Stomach (tissue), 9 donors: ENCODE results near the gene RAD9A. TPM values are rescaled to one million over a fixed set of nuclear protein-coding genes. Genes with fewer than 3 reads are reported as not detected.

Experiments used
- DNase-seq, 2 donors: peaks; one replicate each; pipeline versions ENCODE4 v3.0.0 to v3.0.0-alpha.2; 2013 to 2019
- H3K27ac ChIP-seq, 5 donors: fragments of 200-600 bp in 4 of 5; sonication (generic) in 4 of 5; one replicate each; pipeline ENCODE4 v1.5.1; 2013 to 2019; ENCODE audit warnings: mild to moderate bottlenecking in 1 of 5, moderate library complexity in 1 of 5
- H3K27me3 ChIP-seq, 3 donors: fragments of 200-600 bp; sonication (generic); one replicate each; pipeline ENCODE4 v1.5.1; 2017 to 2019; ENCODE audit warnings: mixed run types in 1 of 3
- H3K36me3 ChIP-seq, 4 donors: fragments of 200-600 bp; sonication (generic); 1 replicate in 3 of 4; 2 replicates in 1 of 4; pipeline ENCODE4 v1.5.1; 2016 to 2019
- H3K4me1 ChIP-seq, 4 donors: fragments of 200-600 bp; sonication (generic); one replicate each; pipeline ENCODE4 v1.5.1; 2016 to 2019
- H3K4me3 ChIP-seq, 4 donors: fragments of 200-600 bp; sonication (generic) in 3 of 4; one replicate each; pipeline ENCODE4 v1.5.1; 2016 to 2019; ENCODE audit warnings: mild to moderate bottlenecking in 1 of 4
- H3K9me3 ChIP-seq, 4 donors: fragments of 200-600 bp; sonication (generic); one replicate each; pipeline ENCODE4 v1.5.1; 2016 to 2019
- EP300 ChIP-seq: sonication (generic); formaldehyde crosslinking; IDR thresholded peaks from one replicate; pipeline ENCODE4 v1.6.1; 2017; ENCODE audit warnings: antibody characterized with exemption
- POLR2A ChIP-seq, 4 donors: fragments of 450-650 bp; IDR thresholded peaks; one replicate each; pipeline ENCODE4 v1.6.1; 2016; ENCODE audit warnings: antibody characterized with exemption in 4 of 4, control low read depth in 2 of 4, mild to moderate bottlenecking in 1 of 4, moderate library complexity in 1 of 4
- POLR2AphosphoS5 ChIP-seq, 3 donors: sonication (generic); formaldehyde crosslinking; IDR thresholded peaks; one replicate each; pipeline ENCODE4 v1.6.1; 2016; ENCODE audit warnings: antibody characterized with exemption in 3 of 3
- WGBS, 5 donors: extraction: QIAGEN DNeasy Blood & Tissue Kit in 3 of 5; methylation state at CpG; one replicate each; pipeline versions ENCODE4 v1.1.5 to v1.1.7; 2013 to 2018; 5-methylcytosine and 5-hydroxymethylcytosine counted together
- intact Hi-C: fragments of 100-400 bp; cut with DNase I; formaldehyde crosslinking; loops from one replicate; pipeline ENCODE4 v1.15.1; 2023; ENCODE audit warnings: low total_unique reads
- polyA plus RNA-seq, 3 donors: library from polyadenylated mRNA; stranded (reverse); fragments of 200-250 nt; gene quantifications; one replicate each; pipeline ENCODE4 v1.2.3, GENCODE V29; 2013
- total RNA-seq, 5 donors: library from RNA; depleted of rRNA; stranded (reverse); fragments of >200 nt; gene quantifications; one replicate each; pipeline versions ENCODE4 v1.1.0 to v1.2.3, GENCODE V29; 2014 to 2016
- TF ChIP-seq, protein P1 (sequence below), 7 experiments: fragments of 450-650 bp in 4 of 7; fragments of 200-600 bp in 3 of 7; sonication (generic) in 3 of 7; IDR thresholded peaks; one replicate each; pipeline ENCODE4 v1.5.1; 2016 to 2019; ENCODE audit warnings: antibody characterized with exemption in 7 of 7, control low read depth in 2 of 7, mild to moderate bottlenecking in 1 of 7
- donor health status: healthy with polysubstance abuse.
- donor health status: Bipolar disorder and iron deficiency.
- donor health status: healthy.

Gene RAD9A
- total and polyA plus RNA-seq, 8 donors, result 7.0 to 88.9 (median 28.7) TPM

DNA sequence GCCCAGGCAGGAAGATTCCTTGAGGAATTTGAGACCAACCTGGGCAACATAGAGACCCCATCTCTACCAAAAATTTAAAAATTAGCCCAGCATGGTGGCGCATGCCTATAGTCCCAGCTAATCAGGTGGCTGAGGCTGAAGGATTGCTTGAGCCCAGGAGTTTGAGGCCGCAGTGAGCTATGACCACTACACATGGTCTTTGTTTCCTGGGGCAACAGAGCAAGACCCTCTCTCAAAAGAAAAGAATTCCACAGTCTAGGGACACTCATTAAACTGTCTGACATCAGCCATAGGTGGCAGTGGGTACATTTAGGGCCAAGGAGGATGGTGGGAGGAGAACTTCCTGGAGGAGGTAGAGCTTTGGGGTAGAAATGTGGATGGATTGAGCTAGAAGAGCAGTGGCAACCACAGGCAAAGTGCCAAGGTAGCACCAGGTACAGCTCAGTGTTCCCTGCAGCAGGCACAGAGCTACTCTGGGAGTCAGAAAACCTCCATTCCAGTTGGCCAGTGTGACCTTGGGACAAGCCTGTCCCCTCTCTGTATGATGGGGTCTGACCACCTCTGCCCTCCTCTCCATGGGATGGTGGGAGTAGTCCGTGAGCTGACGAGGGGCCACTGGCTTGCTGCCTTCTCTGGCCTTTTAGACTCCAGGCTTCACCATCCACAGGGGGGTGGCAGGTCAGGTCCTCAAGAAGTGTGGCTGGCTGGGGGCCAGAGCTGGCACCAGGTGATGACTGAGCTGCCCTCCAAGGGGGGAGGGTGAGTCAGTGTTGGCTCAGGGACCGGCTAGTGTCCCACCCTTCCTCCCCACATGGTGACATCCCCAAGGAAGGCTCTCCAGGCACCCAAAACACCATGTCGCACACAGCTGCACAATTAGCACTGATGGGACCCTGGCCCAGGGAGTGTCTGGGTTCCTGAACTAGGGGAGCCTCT lies 14.6 kb upstream of the RAD9A start:
- TF ChIP-seq, protein P1, sequence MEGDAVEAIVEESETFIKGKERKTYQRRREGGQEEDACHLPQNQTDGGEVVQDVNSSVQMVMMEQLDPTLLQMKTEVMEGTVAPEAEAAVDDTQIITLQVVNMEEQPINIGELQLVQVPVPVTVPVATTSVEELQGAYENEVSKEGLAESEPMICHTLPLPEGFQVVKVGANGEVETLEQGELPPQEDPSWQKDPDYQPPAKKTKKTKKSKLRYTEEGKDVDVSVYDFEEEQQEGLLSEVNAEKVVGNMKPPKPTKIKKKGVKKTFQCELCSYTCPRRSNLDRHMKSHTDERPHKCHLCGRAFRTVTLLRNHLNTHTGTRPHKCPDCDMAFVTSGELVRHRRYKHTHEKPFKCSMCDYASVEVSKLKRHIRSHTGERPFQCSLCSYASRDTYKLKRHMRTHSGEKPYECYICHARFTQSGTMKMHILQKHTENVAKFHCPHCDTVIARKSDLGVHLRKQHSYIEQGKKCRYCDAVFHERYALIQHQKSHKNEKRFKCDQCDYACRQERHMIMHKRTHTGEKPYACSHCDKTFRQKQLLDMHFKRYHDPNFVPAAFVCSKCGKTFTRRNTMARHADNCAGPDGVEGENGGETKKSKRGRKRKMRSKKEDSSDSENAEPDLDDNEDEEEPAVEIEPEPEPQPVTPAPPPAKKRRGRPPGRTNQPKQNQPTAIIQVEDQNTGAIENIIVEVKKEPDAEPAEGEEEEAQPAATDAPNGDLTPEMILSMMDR (IDR thresholded peaks at IDR 0.05), result no peak
- TF ChIP-seq POLR2AphosphoS5 (IDR thresholded peaks at IDR 0.05) (no peak), EP300 (no peak), POLR2A (IDR thresholded peaks at IDR 0.05) (no peak)
- no peaks in the 10 kb centered on the region for H3K27me3 ChIP-seq
- no peaks in the 10 kb centered on the region for H3K36me3 ChIP-seq
- peaks cover 21 to 55% (median 32%) of the 10 kb centered on the region in 4 donors for H3K4me1 ChIP-seq
- H3K9me3 ChIP-seq, result no peaks in the 10 kb centered on the region
- 83 to 96% (median 87%) methylated on average over 4 to 6 of the region's 6 CpGs for WGBS, 5 donors
- intact Hi-C loops, result no loop called here
- DNase-seq, result peak in 1 of 2 donors; percentile 19
- no peak overlapping the region for H3K27ac ChIP-seq
- H3K4me3 ChIP-seq, result no peak overlapping the region

DNA sequence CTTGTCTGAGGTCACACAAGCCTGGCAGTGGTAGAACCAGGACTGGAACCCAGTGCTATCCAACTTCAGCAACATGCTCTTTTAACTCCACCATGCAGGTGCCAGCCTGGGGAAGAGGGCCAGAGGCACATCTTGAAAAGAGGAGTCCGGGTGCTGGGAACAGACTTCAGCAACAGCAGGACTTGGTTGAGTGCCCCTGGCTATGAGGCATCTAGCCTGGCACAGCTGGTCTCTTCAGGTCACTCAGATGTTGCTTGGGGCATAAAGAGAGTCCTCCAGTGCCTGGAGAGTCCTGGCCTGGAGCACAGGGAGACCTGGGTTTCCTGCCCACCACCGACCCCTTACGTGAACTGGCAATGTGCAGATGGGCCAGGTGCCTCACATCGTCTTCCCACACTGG lies 13.2 kb upstream of the RAD9A start:
- intact Hi-C loops, result no loop called here
- peaks cover 22 to 58% (median 29%) of the 10 kb centered on the region in 4 donors for H3K4me1 ChIP-seq
- TF ChIP-seq EP300, result no peak
- no peak for TF ChIP-seq POLR2A (IDR thresholded peaks at IDR 0.05)
- TF ChIP-seq, protein P1 (IDR thresholded peaks at IDR 0.05), result no peak
- no peak overlapping the region for H3K27ac ChIP-seq
- H3K27me3 ChIP-seq, result peaks cover 0 to 3% (median 0%) of the 10 kb centered on the region in 3 donors
- no peaks in the 10 kb centered on the region for H3K9me3 ChIP-seq
- H3K4me3 ChIP-seq, result no peak overlapping the region
- no peak for DNase-seq
- WGBS, 5 donors, result 88 to 100% (median 96%) methylated on average over 2 to 4 of the region's 4 CpGs
- no peaks in the 10 kb centered on the region for H3K36me3 ChIP-seq

DNA sequence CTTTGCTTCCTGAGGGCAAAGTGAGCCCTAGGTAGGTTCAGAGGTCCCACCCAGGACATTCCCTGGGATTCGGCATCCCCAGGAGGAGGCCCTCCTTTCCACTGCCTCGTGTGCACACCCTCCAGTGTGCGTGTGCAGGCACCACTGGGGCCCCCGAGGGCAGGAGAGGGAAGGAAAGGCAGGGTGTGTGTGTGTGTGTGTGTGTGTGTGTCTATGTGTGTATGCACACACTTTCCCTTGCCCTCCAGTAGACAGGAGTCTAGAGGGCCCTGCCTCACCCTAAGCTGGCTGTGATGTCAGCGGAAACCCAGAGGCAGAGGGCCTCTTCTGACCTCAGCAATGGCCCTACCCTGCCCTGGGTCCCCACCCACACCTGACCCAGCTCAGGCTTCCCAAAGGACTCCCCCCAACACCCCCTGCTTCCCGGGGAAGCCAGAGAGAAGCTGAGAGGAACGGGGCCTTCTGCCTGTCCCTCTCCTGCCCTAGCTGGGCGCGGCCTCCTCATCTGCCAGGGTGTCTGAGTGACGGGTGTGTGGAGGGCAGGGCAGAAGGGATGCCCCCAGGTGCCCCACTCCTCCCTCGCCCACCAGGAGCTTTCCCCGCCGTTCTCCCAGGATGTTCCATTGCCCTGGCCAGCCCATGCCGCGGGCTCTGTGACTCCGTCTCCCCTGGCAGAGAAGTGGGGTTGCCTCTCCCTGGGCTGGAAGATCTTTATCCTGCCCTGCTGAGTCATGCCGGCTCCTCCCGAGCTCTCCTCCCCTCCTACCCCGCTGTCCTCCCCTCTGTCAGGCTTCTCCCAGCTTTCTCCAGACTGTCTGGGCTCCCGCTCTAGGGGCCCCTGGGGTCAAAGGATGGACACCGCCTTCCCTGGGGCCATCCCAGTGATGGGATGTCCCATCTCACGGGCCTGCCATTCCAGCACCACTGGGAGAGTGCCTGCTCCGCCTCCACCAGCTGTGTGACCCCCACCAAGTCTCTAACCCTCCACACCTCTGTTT lies 12.4 kb upstream of the RAD9A start:
- intact Hi-C loops, result loop anchor here (5.0 to 10.0 kb wide), 2 partner anchors 32 to 125 kb away; no protein-coding TSS in a partner anchor
- Histone ChIP-seq H3K4me3 (no peak overlapping the region), H3K36me3 (no peaks in the 10 kb centered on the region), H3K9me3 (no peaks in the 10 kb centered on the region), H3K27ac (no peak overlapping the region), H3K4me1 (peaks cover 18 to 50% (median 21%) of the 10 kb centered on the region in 4 donors), H3K27me3 (peaks cover 0 to 5% (median 0%) of the 10 kb centered on the region in 3 donors)
- DNase-seq, result peak in 1 of 2 donors; percentile 22
- TF ChIP-seq POLR2AphosphoS5 (IDR thresholded peaks at IDR 0.05), result no peak
- no peak for TF ChIP-seq EP300
- TF ChIP-seq, protein P1 (IDR thresholded peaks at IDR 0.05), result no peak
- WGBS, 5 donors, result 64 to 76% (median 74%) methylated on average over 18 to 23 of the region's 23 CpGs
